HG03571 (cell line): ENCODE results near the gene GPRC5B.

ENCODE experiments used
- ATAC-seq: cut with Tn5 transposase; IDR thresholded peaks from one replicate; pipeline ENCODE4 v1.9.1; 2021; ENCODE audit not compliant: unreplicated experiment

GPRC5B gene

DNA sequence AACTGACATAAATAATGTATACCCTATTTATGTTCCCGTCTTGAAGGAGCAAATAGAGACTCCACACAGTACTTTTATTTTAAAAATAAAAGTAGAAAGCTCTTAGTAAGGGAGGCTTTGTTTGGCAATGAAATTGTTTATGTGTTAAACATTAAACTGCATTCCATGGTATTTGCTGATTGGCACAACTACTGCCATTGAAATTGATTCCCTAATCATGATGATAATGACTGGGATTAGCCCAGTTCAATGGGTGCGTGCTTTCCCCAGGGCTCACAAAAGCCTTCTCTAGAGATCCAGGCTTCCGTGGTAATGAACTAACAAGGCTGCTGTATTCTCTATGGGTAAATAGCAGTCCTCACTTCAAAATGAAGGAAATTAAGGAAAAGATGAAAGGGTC is 67.5 kb downstream of the GPRC5B start:
- no peak for ATAC-seq

GRCh38 chr16:19815418-19815817 is 69.2 kb downstream of the GPRC5B start:
- no peak for ATAC-seq

GRCh38 chr16:19812986-19813385 is 71.7 kb downstream of the GPRC5B start:
- ATAC-seq: no peak

- ATAC-seq: no peak
Observed at GRCh38 chr16:19810817-19811731, 73.6 kb downstream of the GPRC5B start.

- no peak for ATAC-seq
Observed at GRCh38 chr16:19809693-19810092, 75.0 kb downstream of the GPRC5B start.

GRCh38 chr16:19809121-19809635 is 75.5 kb downstream of the GPRC5B start:
- ATAC-seq: no peak

- no peak for ATAC-seq
Observed at GRCh38 chr16:19808061-19808641, 76.5 kb downstream of the GPRC5B start.
